ENCODE data around the gene CENPO.

The CENPO gene

DNA sequence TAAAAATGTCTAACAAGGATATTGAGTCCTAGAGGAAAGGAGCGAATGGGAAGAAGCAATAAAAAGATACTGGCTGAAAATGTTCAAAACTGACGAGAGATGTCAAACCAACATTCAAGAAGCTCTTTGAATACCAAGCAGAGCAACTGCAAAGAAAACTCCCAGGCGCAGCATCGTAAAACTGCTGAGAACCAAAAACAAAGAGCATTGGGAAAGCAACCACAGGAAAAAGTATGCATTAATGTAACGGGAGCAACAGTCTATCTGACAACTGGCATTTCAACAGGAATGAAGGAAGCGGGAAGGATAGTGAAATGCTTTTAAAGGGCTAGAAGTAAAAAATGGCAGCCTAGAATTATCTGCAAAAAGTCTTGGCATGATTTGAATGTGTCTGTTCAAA is 73.7 kb downstream of the CENPO start:
- no peak for DNase-seq

DNA sequence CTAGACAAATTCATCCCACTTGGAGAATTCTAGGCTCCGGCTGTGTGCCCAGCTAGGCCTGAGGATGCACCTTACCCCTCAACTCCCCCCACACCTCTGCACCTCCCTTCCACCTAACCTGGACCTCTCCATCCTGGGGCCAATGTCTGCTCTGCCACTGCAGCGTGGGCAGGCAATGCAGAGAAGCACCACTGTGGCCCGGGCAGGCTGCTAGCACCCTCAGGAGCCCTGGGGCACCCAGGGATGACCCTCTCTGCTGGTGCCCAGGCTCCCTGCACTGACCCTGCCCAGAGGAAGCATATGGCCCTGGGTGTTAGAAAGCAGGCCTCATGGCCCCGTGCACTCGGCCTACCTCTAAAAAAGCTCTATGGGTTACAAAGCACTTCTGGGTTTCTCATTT is 77.2 kb downstream of the CENPO start:
- no peak for DNase-seq

DNA sequence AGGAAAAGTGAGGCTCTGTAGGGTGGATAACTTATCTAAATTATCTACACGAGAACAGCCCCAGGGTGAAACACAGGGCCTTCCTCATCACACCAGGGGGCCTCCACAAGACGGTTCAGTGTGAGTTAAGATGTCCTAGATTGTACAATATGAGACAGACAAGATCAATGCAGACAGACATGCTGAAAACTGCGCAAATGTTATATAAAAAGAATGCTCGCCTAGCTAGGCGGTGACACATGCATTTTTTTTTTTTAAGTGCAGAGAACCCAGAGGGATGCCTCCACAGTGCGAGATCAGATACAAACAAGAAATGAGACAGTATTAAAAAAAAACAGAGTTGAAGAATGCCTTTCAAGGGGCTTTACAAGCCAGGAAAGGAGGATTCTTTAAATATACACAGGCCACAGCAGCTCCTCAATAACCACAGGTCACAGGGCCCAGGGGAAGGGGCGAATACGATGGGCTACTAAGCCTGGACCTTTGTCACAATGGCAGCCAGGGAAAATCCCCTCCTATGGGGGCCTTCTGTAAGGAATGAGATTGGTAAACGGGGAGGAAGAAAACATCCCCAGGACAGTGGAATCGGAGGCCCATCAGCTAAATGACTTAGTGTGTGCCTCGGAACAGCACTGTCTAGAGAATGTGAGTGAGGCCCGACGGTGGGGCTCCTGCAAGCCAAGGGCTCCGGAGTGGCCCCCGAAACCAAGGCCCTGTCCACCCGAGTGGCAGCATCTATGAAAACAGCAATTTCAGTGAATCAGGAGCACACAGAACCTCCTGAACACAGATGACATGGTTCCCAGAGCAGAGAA is 77.9 kb downstream of the CENPO start:
- DNase-seq, result no peak

DNA sequence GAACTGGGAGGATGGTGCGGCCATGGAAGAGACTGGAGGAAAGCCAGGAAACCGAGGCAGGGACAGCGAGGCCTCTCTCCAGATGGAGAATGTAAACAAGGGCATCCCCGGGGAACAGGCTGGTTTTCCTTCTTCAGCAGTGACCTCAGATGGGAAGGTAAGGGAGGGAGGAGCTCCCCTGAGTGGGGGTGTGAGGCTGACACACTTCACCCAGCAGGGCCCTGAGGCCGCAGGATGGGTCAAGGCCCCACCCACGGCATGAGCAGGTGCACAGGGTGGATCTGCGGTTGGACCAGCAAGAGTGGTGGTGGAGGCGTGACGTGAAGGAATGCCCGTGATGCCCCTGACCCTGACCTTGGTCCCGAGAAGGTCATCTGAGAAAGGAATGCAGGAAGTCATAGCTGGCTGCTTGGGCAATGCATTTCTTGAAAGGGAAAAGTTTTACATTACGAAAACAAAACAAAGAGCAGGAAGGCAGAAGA is 78.7 kb downstream of the CENPO start:
- no peak for DNase-seq
